T-helper 17 cell (primary cell): ENCODE measurements around the gene CADM3. TPM values are rescaled to one million over a fixed set of nuclear protein-coding genes. Genes with fewer than 3 reads are reported as not detected.
A peak's percentile ranks its signal among the peaks of the same experiment; 100 is the strongest.

Source experiments
- ATAC-seq: fragments of 150-1000 bp; cut with Tn5 transposase; 2 replicates; pipeline ENCODE4 v1.10.0; 2021; ENCODE audit warnings: mild to moderate bottlenecking, moderate library complexity
- DNase-seq, 3 donors: peaks; one replicate each; pipeline versions ENCODE4 v3.0.0 to v3.0.0-alpha.2; 2020 to 2021
- H3K9me3 ChIP-seq: one replicate; pipeline ENCODE4 v1.7.0; 2013; ENCODE audit warnings: low read length, mild to moderate bottlenecking; ENCODE audit not compliant: control insufficient read depth, poor library complexity, severe bottlenecking
- H3K27ac Mint-ChIP-seq: one replicate; pipeline ENCODE4 v1.8.0; 2022; ENCODE audit warnings: mild to moderate bottlenecking, moderate library complexity, mixed read lengths
- H3K27me3 Mint-ChIP-seq: one replicate; pipeline ENCODE4 v1.8.0; 2022; ENCODE audit warnings: mixed read lengths
- H3K36me3 Mint-ChIP-seq: one replicate; pipeline ENCODE4 v1.8.0; 2022; ENCODE audit warnings: low read depth, mixed read lengths
- H3K4me1 Mint-ChIP-seq: one replicate; pipeline ENCODE4 v1.8.0; 2022; ENCODE audit warnings: mild to moderate bottlenecking, mixed read lengths
- H3K4me3 Mint-ChIP-seq: one replicate; pipeline ENCODE4 v1.8.0; 2022; ENCODE audit warnings: mild to moderate bottlenecking, moderate library complexity, mixed read lengths
- total RNA-seq, 4 donors: library from RNA in 2 of 4; stranded (reverse) in 2 of 4; gene quantifications; one replicate each; pipeline ENCODE4 v1.2.3 and lab custom pipeline; 2022 to 2026

Gene CADM3
- total RNA-seq, 2 donors from 2014 or later: not detected

DNA sequence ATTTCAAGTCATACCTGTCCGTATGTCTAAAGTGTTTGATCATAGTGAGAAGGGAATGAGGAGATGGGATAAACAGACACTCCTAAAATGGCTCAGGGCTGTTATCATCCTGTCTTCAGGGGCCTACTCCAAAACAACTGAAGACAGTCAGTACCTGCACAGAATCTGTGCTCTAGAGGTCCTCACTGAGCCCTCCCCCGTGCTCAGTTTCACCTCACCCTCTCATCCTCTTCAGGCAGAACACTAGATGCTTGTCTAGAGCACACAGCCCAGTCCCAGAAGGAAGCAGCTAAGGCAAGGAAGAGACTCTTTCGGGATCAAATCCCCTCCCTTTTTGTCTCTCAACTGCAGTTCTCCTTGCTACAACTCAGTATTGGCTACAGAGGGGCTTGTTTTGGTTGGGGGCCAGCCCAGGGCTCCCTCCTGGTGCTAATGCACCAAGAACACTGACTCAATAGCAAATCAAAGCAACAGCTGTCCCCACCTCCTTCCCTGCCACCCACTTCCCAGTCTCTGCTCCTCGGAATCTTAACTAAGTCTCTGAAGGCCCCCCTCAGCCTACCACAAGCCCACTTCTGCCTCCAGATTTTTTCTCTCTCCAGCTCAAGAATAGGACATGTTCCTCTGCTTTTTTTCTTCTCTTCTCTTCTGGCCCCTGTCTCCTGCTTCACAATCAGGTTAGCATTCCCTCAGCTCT, 10.1 kb downstream of the CADM3 start:
- Mint-ChIP-seq H3K27me3 (peaks cover 70% of the 10 kb centered on the region), H3K4me3 (no peak overlapping the region), H3K27ac (no peak overlapping the region), H3K4me1 (no peaks in the 10 kb centered on the region), H3K36me3 (peaks cover 3% of the 10 kb centered on the region)
- no peak for ATAC-seq
- H3K9me3 ChIP-seq: no peaks in the 10 kb centered on the region
- DNase-seq: no peak

DNA sequence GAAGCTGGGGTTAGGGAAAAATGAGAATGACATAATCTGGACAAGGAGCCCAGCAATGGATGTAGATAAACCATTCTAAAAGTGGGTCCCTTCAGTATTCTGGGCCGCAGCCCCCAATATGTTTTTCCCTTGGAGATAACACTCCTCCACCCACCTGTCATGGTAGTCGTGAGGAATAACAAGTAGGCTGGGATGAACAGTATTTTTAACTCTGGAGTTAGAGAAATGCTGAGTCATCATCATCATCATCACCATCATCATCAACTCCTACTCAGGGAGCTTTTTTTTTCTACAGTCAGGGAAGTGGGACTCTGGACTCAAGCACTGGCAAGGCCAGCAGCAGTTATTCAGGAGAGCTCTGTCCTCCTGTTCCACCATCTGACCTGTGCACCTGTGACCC, 12.8 kb downstream of the CADM3 start:
- peaks cover 5% of the 10 kb centered on the region for H3K36me3 Mint-ChIP-seq
- H3K4me3 Mint-ChIP-seq: no peak overlapping the region
- peaks cover 84% of the 10 kb centered on the region for H3K27me3 Mint-ChIP-seq
- no peak overlapping the region for H3K27ac Mint-ChIP-seq
- H3K4me1 Mint-ChIP-seq: peaks cover 16% of the 10 kb centered on the region
- no peak for DNase-seq
- no peaks in the 10 kb centered on the region for H3K9me3 ChIP-seq
- ATAC-seq: no peak

GRCh38 chr1:159185121-159185520, 13.7 kb downstream of the CADM3 start:
- Mint-ChIP-seq H3K36me3 (peaks cover 7% of the 10 kb centered on the region), H3K27me3 (peaks cover 84% of the 10 kb centered on the region), H3K4me3 (no peak overlapping the region), H3K27ac (no peak overlapping the region), H3K4me1 (peaks cover 19% of the 10 kb centered on the region)
- ATAC-seq: no peak
- no peaks in the 10 kb centered on the region for H3K9me3 ChIP-seq
- DNase-seq: no peak

DNA sequence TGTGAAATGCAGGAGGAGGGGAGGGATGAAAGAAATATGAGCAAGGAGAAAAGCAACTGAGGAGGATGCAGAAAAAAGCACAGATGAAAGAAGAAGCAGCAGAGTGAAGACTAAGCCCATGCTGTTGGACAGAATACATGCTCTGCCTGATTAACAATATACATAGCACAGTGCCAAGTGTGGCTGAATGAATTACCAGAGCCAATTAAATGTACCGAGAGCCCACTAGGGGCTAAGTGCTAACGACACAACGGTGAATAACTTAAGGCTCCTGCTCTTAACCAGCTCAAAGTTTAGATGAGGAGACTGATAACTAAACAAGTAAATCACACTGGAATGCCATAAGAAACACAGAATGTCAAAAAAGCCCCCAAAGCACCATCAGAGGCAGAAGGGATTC, 15.6 kb downstream of the CADM3 start:
- Mint-ChIP-seq H3K27me3 (peaks cover 84% of the 10 kb centered on the region), H3K36me3 (peaks cover 6% of the 10 kb centered on the region), H3K4me1 (peaks cover 19% of the 10 kb centered on the region), H3K27ac (no peak overlapping the region), H3K4me3 (peak overlapping the region; percentile 45)
- no peak for DNase-seq
- ATAC-seq: no peak
- no peaks in the 10 kb centered on the region for H3K9me3 ChIP-seq

- ATAC-seq (no peak), DNase-seq (no peak)
- Mint-ChIP-seq H3K36me3 (peaks cover 6% of the 10 kb centered on the region), H3K4me1 (peaks cover 19% of the 10 kb centered on the region), H3K27me3 (peaks cover 84% of the 10 kb centered on the region), H3K27ac (no peak overlapping the region), H3K4me3 (peak overlapping the region; percentile 74)
- no peaks in the 10 kb centered on the region for H3K9me3 ChIP-seq
Measured at GRCh38 chr1:159187647-159188374, 16.4 kb downstream of the CADM3 start.

GRCh38 chr1:159188375-159188788, 17.0 kb downstream of the CADM3 start:
- DNase-seq (no peak), ATAC-seq (peak; percentile 59)
- H3K4me3 Mint-ChIP-seq: peak overlapping the region; percentile 74
- peaks cover 6% of the 10 kb centered on the region for H3K36me3 Mint-ChIP-seq
- peaks cover 85% of the 10 kb centered on the region for H3K27me3 Mint-ChIP-seq
- H3K27ac Mint-ChIP-seq: no peak overlapping the region
- H3K9me3 ChIP-seq: no peaks in the 10 kb centered on the region
- H3K4me1 Mint-ChIP-seq: peaks cover 19% of the 10 kb centered on the region

DNA sequence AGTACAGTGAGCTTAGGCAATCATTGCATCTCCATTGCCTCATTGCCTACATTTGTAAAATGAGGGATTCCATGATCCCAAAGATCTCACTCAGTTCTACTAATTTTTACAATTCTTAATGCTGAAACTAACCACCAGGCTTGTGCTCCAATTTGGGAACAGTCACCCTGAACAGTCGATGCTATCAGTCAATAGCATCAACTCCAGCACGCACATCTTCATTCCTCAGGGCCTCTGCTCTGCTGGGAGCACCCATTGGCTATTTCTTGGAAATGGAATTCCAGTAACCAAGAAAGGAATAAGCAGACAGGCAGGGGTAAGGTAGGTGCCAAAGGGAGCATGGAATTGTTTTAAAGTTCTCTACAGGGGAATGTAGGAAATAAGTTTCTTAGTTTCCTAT, 19.0 kb downstream of the CADM3 start:
- ATAC-seq (no peak), DNase-seq (no peak)
- no peak overlapping the region for H3K27ac Mint-ChIP-seq
- H3K36me3 Mint-ChIP-seq: peaks cover 6% of the 10 kb centered on the region
- no peak overlapping the region for H3K4me3 Mint-ChIP-seq
- H3K4me1 Mint-ChIP-seq: peaks cover 19% of the 10 kb centered on the region
- no peaks in the 10 kb centered on the region for H3K9me3 ChIP-seq
- H3K27me3 Mint-ChIP-seq: peaks cover 89% of the 10 kb centered on the region

DNA sequence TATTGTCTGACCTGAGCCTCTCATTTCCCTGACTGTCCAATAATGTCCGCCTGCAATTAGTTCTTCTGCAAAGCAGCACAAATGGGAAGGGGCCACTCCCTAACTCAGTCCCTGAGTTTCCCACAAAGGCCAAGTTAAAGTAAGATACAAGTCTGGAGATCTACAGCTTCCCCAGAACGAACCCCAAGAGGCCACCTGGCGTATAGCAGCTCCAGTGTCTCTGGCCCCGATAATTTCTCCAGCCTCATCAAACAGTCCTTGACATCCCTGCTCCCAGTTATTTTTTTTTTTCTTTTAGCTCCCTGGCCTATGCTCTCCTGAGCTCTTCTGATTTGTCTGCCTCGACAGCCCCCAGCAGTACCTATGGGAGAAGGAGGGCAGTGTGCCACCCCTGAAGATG, 25.1 kb downstream of the CADM3 start:
- H3K36me3 Mint-ChIP-seq: peaks cover 10% of the 10 kb centered on the region
- no peak overlapping the region for H3K27ac Mint-ChIP-seq
- H3K27me3 Mint-ChIP-seq: peaks cover 81% of the 10 kb centered on the region
- DNase-seq (no peak), ATAC-seq (no peak)
- no peak overlapping the region for H3K4me3 Mint-ChIP-seq
- H3K9me3 ChIP-seq: no peaks in the 10 kb centered on the region
- peaks cover 8% of the 10 kb centered on the region for H3K4me1 Mint-ChIP-seq

DNA sequence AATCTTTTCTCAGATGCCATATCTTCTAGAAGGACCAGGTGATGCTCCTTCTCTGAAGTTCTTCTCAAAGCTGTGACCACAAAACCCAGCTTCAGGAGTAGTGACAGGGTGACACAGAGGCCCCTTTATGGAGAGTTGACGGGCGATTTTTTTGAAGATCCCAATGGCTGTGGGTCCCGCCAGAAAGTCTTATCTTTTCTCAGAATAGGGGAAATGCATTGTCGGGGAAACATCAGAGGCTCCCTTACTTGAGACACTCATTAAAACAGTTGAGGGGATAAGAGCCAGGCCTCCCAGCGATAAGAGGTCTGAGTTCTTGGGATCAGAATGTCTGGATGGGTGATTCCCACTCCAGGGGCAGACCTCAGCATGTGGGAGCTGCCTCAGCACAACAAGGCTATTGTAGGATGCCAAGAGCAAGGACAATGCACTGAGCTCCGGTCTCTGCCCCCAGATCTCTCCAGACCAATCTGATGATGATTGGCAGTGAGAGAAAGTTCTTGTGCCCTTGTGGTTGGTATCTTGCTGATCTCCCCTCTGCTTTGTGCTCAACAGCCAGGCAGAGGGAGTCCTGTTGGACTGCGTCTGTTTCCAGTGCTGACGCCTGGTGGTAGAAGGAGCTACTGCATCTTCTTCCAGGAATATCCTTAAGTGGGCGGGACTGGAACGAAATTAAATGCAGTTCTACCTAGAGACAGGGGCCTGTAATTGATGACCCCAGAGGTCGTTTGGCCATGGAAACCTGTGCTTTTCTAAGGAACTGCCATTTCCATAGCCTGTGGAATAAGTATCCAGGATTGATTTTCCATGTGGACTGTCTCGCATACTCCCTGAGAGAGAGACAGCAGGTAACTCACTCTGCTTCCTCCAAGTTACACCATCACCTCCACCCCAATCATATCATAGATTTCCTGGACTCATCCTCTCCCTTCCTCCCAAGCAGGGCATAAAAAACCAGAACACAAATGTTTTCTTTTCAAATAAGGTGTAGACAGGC, 26.4 kb downstream of the CADM3 start:
- ATAC-seq (peak; percentile 51), DNase-seq (no peak)
- H3K4me1 Mint-ChIP-seq: peaks cover 11% of the 10 kb centered on the region
- H3K36me3 Mint-ChIP-seq: peaks cover 10% of the 10 kb centered on the region
- no peak overlapping the region for H3K4me3 Mint-ChIP-seq
- no peaks in the 10 kb centered on the region for H3K9me3 ChIP-seq
- peaks cover 84% of the 10 kb centered on the region for H3K27me3 Mint-ChIP-seq
- peak overlapping the region; percentile 9 for H3K27ac Mint-ChIP-seq

DNA sequence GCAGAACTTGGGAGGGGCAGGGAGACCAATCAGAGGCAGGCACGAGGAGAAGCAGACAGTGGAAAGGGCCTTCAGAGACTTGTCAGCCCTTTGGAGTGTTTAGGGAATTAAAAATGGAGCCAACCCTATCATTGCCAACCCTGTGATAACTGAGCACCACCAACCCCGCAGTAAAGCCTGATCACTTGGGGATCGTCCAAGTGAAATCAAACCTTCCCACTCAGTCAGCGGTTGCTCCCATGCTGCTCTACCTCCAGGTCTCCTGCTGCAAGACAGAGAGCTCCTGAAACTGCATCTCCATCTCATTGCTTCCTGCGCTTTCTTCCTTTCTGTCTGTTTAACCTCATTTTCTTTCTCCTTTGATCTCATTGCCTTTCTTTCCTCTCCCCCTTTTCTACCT, 28.5 kb downstream of the CADM3 start:
- Mint-ChIP-seq H3K4me3 (no peak overlapping the region), H3K27ac (no peak overlapping the region), H3K36me3 (peaks cover 12% of the 10 kb centered on the region), H3K4me1 (peaks cover 11% of the 10 kb centered on the region), H3K27me3 (peaks cover 86% of the 10 kb centered on the region)
- DNase-seq: no peak
- ATAC-seq: no peak
- H3K9me3 ChIP-seq: no peaks in the 10 kb centered on the region

DNA sequence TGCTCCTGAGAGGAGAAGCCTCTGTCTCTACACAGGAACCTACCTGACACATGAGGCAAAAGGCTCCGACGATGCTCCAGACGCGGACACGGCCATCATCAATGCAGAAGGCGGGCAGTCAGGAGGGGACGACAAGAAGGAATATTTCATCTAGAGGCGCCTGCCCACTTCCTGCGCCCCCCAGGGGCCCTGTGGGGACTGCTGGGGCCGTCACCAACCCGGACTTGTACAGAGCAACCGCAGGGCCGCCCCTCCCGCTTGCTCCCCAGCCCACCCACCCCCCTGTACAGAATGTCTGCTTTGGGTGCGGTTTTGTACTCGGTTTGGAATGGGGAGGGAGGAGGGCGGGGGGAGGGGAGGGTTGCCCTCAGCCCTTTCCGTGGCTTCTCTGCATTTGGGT, 29.4 kb downstream of the CADM3 start:
- Mint-ChIP-seq H3K27ac (no peak overlapping the region), H3K4me1 (peaks cover 11% of the 10 kb centered on the region), H3K4me3 (no peak overlapping the region), H3K36me3 (peaks cover 12% of the 10 kb centered on the region), H3K27me3 (peaks cover 90% of the 10 kb centered on the region)
- no peaks in the 10 kb centered on the region for H3K9me3 ChIP-seq
- no peak for ATAC-seq
- DNase-seq: no peak

DNA sequence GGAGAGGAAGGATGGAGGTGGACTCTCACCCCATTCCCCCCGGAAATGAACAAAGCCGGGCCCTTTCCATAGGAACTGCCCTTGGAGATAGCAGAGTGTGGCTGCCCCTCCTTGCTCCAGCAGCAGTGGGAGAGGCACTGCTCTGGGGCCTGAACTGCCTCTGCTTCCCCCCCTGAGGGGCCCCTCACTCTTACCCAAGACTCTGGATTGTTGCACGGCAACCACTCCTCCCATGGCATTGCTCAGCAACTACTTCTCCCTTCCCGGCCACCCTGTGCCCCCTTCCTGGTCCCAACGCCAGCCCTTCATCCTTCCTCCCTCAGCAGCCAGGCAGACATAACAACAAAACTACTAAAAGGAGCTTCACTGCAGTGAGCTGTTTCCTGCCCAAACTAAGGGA, 30.2 kb downstream of the CADM3 start:
- H3K27ac Mint-ChIP-seq: no peak overlapping the region
- no peak for DNase-seq
- H3K4me3 Mint-ChIP-seq: no peak overlapping the region
- ATAC-seq: no peak
- H3K36me3 Mint-ChIP-seq: peaks cover 10% of the 10 kb centered on the region
- peaks cover 11% of the 10 kb centered on the region for H3K4me1 Mint-ChIP-seq
- peaks cover 90% of the 10 kb centered on the region for H3K27me3 Mint-ChIP-seq
- H3K9me3 ChIP-seq: no peaks in the 10 kb centered on the region

GRCh38 chr1:159203610-159204009, 32.2 kb downstream of the CADM3 start:
- no peaks in the 10 kb centered on the region for H3K9me3 ChIP-seq
- peaks cover 10% of the 10 kb centered on the region for H3K4me1 Mint-ChIP-seq
- H3K36me3 Mint-ChIP-seq: peaks cover 10% of the 10 kb centered on the region
- H3K27me3 Mint-ChIP-seq: peaks cover 93% of the 10 kb centered on the region
- no peak overlapping the region for H3K27ac Mint-ChIP-seq
- DNase-seq (no peak), ATAC-seq (no peak)
- no peak overlapping the region for H3K4me3 Mint-ChIP-seq
